HCT116 (cell line): ENCODE measurements around the gene PXK. TPM values are rescaled to one million over a fixed set of nuclear protein-coding genes. Genes with fewer than 3 reads are reported as not detected.

ENCODE experiments used
- ATAC-seq: fragments of 200-7000 bp; cut with Tn5 transposase; 2 replicates; pipeline ENCODE4 v1.9.1; 2020; ENCODE audit warnings: mild to moderate bottlenecking, moderate library complexity
- BruUV-seq: library from RNA; stranded (reverse); fragments of 400-500 nt; replicated peaks from 2 replicates; lab custom pipeline; 2021; lab: Mats Ljungman, UMichigan
- CTCF ChIA-PET: fragments of 300-600 bp; sonication (Branson Sonifier 250); formaldehyde crosslinking; loops from one replicate; lab custom pipeline; 2021; ENCODE audit warnings: antibody characterized with exemption; lab: Charles Lee
- POLR2A ChIA-PET: fragments of 300-600, 350-600 bp; sonication (Branson Sonifier 250); formaldehyde crosslinking; loops from one replicate; lab custom pipeline; 2021; ENCODE audit warnings: antibody characterized with exemption; lab: Charles Lee
- RAD21 ChIA-PET, 2 experiments: fragments of 300-600 bp; sonication (Branson Sonifier 250); formaldehyde crosslinking; loops; one replicate each; lab custom pipeline; 2023; ENCODE audit warnings: low total read pairs in 2 of 2; ENCODE audit not compliant: uncharacterized antibody in 2 of 2, unreplicated experiment in 2 of 2, low non-redundant PET in 1 of 2; lab: Charles Lee
- DNase-seq: peaks from one replicate; pipeline ENCODE4 v3.0.0-alpha.2; 2010; ENCODE audit warnings: low read depth, low spot score
- H2AFZ ChIP-seq: fragments of 200-600 bp; shearing (Covaris generic), sonication (generic); 2 replicates; pipeline ENCODE4 v1.6.1; 2017; ENCODE audit warnings: low read depth, mixed run types, mixed read lengths, antibody characterized with exemption, low read length; ENCODE audit not compliant: poor library complexity, severe bottlenecking
- H3K27ac ChIP-seq: 2 replicates; pipeline ENCODE4 v1.5.1; 2012; ENCODE audit warnings: low read depth, low read length
- H3K27me3 ChIP-seq: fragments of 200-600 bp; sonication (generic); 2 replicates; pipeline ENCODE4 v1.6.1; 2016; ENCODE audit warnings: mixed run types, low read length, mixed read lengths; ENCODE audit not compliant: insufficient read depth
- H3K36me3 ChIP-seq, 2 experiments: fragments of 200-500 bp in 1 of 2; fragments of 200-600 bp in 1 of 2; sonication (Bioruptor generic) in 1 of 2; sonication (generic) in 1 of 2; 2 replicates each; pipeline versions ENCODE4 v1.5.1 to v1.6.1; 2014 to 2016; ENCODE audit warnings: low read length in 2 of 2, inconsistent platforms in 1 of 2, mixed read lengths in 1 of 2, mixed run types in 1 of 2; ENCODE audit not compliant: insufficient read depth in 2 of 2, control insufficient read depth in 1 of 2
- H3K4me1 ChIP-seq, 2 experiments: fragments of 200-600 bp in 1 of 2; sonication (generic) in 1 of 2; 2 replicates each; pipeline versions ENCODE4 v1.5.1 to v1.6.1; 2012 to 2017; ENCODE audit warnings: low read length in 2 of 2, inconsistent platforms in 1 of 2, mild to moderate bottlenecking in 1 of 2, mixed read lengths in 1 of 2, mixed run types in 1 of 2, moderate library complexity in 1 of 2; ENCODE audit not compliant: insufficient read depth in 2 of 2, control insufficient read depth in 1 of 2
- H3K4me2 ChIP-seq: fragments of 200-600 bp; sonication (generic); 2 replicates; pipeline ENCODE4 v1.6.1; 2017; ENCODE audit warnings: mixed run types, low read length, mixed read lengths
- H3K4me3 ChIP-seq, 2 experiments: fragments of 200-600 bp in 1 of 2; sonication (generic) in 1 of 2; replicated peaks in 1 of 2; 2 replicates each; pipeline ENCODE4 v1.5.1; 2011 to 2016; ENCODE audit warnings: low read length in 2 of 2, control low read depth in 1 of 2, low read depth in 1 of 2, mild to moderate bottlenecking in 1 of 2, mixed read lengths in 1 of 2, mixed run types in 1 of 2
- H3K79me2 ChIP-seq: fragments of 200-600 bp; sonication (generic); 2 replicates; pipeline ENCODE4 v1.6.1; 2017; ENCODE audit warnings: mild to moderate bottlenecking, mixed run types, low read length, moderate library complexity, mixed read lengths; ENCODE audit not compliant: insufficient read depth
- H3K9ac ChIP-seq: fragments of 200-600 bp; sonication (generic); 2 replicates; pipeline ENCODE4 v1.6.1; 2016; ENCODE audit warnings: low read length, mixed read lengths
- H3K9me2 ChIP-seq: fragments of 200-600 bp; sonication (generic), shearing (Covaris generic); 2 replicates; pipeline ENCODE4 v1.6.1; 2017; ENCODE audit warnings: mixed run types, mild to moderate bottlenecking, moderate library complexity; ENCODE audit not compliant: insufficient read depth
- H3K9me3 ChIP-seq, 2 experiments: fragments of 200-500 bp in 1 of 2; fragments of 200-600 bp in 1 of 2; sonication (Bioruptor generic) in 1 of 2; sonication (generic) in 1 of 2; 2 replicates each; pipeline ENCODE4 v1.6.1; 2014 to 2017; ENCODE audit warnings: low read length in 2 of 2, mixed read lengths in 2 of 2, inconsistent platforms in 1 of 2, low read depth in 1 of 2, mild to moderate bottlenecking in 1 of 2, mixed run types in 1 of 2, moderate library complexity in 1 of 2; ENCODE audit not compliant: control insufficient read depth in 1 of 2, insufficient read depth in 1 of 2
- H4K20me1 ChIP-seq: fragments of 200-600 bp; sonication (generic), shearing (Covaris generic); 2 replicates; pipeline ENCODE4 v1.6.1; 2017; ENCODE audit warnings: mixed run types, mild to moderate bottlenecking, moderate library complexity; ENCODE audit not compliant: insufficient read depth
- CTCF ChIP-seq, 3 experiments: fragments of 200-600 bp in 1 of 3; sonication (generic) in 1 of 3; IDR thresholded peaks in 2 of 3; conservative IDR thresholded peaks in 1 of 3; 2 replicates each; pipeline ENCODE4 v1.5.1; 2012 to 2017; ENCODE audit warnings: low read depth in 2 of 3, low read length in 2 of 3, antibody characterized with exemption in 1 of 3, borderline replicate concordance in 1 of 3, control low read depth in 1 of 3, mild to moderate bottlenecking in 1 of 3, mixed read lengths in 1 of 3, mixed run types in 1 of 3, moderate library complexity in 1 of 3; ENCODE audit not compliant: insufficient read depth in 1 of 3
- JUND ChIP-seq: IDR thresholded peaks from 2 replicates; pipeline ENCODE4 v1.6.1; 2012
- MAX ChIP-seq: IDR thresholded peaks from 2 replicates; pipeline ENCODE4 v1.6.1; 2012
- POLR2AphosphoS5 ChIP-seq: IDR thresholded peaks from 2 replicates; pipeline ENCODE4 v1.6.1; 2011; ENCODE audit warnings: mild to moderate bottlenecking, low read depth, low read length, moderate library complexity
- SP1 ChIP-seq: IDR thresholded peaks from 2 replicates; pipeline ENCODE4 v1.6.1; 2012; ENCODE audit warnings: low read depth
- SRF ChIP-seq: IDR thresholded peaks from 2 replicates; pipeline ENCODE4 v1.6.1; 2012; ENCODE audit warnings: low read depth
- ZFX ChIP-seq: fragments of 450-650 bp; IDR thresholded peaks from 2 replicates; pipeline ENCODE4 v1.6.1; 2017
- intact Hi-C: fragments of 100-400 bp; cut with micrococcal nuclease; formaldehyde crosslinking; loops from 2 replicates; pipeline ENCODE4 v1.10.0; 2022
- total RNA-seq: library from RNA; stranded (reverse); gene quantifications from one replicate; pipeline ENCODE4 v1.2.1, GENCODE V29; 2021; ENCODE audit not compliant: unreplicated experiment
- TF ChIP-seq, protein P1 (sequence below): IDR thresholded peaks from 2 replicates; pipeline ENCODE4 v1.6.1; 2012; ENCODE audit warnings: low read depth

PXK gene
- total RNA-seq, 1 experiment from 2014 or later = 10.2 TPM

DNA sequence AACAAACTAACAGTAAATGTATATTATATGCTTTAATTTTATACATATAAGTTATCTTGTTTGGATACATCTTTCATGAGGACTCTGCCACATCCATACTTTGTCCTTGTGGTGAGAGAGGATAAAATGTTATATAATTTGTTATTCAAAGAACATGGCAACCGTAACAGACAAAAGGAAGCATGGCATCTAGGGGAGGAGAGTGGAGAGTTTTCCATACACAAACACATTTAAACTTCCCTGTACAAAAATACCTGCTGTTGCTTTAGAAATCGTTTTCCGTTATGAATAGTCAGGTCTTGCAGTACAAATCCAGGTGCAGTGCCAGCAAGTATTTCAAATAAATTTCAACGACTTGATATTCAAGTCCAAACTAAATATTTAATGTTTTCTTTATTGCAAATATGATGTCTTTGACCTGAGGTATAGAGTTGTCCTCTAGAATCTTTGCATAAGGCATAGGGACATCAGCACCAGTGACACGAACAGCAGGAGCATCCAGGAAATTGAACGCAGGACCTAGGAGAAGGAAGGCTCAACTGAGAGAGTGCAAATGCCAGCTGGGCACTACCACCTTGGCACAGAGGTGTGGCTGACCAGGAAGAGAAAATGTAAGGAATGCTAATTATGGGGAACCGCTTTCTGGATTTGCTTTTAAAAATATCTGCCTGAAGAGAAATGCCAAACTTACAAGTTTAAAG, 95.1 kb downstream of the PXK start (continued):
- no peak for TF ChIP-seq MAX
- no peak for TF ChIP-seq CTCF (IDR thresholded peaks at IDR 0.05 in 2 of 3, conservative IDR thresholded peaks at IDR 0.05 in 1 of 3; ENCODE audit: borderline replicate concordance in 1 of 3, insufficient read depth in 1 of 3, low read depth in 2 of 3, low read length in 2 of 3)

DNA sequence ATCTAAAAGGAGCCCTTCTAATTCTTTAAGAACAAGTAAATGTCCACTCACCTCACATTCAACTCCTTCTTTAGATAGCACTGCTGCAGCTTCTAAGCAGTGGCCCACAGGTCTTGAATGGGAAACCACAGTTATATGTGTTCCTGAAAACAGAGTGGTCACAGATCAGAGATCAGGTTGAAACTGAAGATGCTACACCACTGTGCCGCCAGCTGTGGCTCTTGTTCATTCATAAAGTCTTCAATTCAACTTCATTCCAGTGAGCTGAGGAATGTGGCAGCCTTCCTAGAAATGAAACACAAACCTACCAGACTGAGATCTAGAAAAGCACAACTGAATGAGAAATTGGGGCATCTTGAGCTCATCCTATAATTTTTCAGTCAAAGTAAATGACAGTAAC, 97.0 kb downstream of the PXK start:
- TF ChIP-seq, protein P1, sequence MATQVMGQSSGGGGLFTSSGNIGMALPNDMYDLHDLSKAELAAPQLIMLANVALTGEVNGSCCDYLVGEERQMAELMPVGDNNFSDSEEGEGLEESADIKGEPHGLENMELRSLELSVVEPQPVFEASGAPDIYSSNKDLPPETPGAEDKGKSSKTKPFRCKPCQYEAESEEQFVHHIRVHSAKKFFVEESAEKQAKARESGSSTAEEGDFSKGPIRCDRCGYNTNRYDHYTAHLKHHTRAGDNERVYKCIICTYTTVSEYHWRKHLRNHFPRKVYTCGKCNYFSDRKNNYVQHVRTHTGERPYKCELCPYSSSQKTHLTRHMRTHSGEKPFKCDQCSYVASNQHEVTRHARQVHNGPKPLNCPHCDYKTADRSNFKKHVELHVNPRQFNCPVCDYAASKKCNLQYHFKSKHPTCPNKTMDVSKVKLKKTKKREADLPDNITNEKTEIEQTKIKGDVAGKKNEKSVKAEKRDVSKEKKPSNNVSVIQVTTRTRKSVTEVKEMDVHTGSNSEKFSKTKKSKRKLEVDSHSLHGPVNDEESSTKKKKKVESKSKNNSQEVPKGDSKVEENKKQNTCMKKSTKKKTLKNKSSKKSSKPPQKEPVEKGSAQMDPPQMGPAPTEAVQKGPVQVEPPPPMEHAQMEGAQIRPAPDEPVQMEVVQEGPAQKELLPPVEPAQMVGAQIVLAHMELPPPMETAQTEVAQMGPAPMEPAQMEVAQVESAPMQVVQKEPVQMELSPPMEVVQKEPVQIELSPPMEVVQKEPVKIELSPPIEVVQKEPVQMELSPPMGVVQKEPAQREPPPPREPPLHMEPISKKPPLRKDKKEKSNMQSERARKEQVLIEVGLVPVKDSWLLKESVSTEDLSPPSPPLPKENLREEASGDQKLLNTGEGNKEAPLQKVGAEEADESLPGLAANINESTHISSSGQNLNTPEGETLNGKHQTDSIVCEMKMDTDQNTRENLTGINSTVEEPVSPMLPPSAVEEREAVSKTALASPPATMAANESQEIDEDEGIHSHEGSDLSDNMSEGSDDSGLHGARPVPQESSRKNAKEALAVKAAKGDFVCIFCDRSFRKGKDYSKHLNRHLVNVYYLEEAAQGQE = no peak
- no peak for TF ChIP-seq ZFX
- no peak for TF ChIP-seq SRF
- TF ChIP-seq POLR2AphosphoS5 = no peak
- TF ChIP-seq SP1 = no peak
- TF ChIP-seq CTCF (IDR thresholded peaks at IDR 0.05 in 2 of 3, conservative IDR thresholded peaks at IDR 0.05 in 1 of 3; ENCODE audit: borderline replicate concordance in 1 of 3, insufficient read depth in 1 of 3, low read depth in 2 of 3, low read length in 2 of 3) = no peak
- TF ChIP-seq JUND = no peak
- TF ChIP-seq, all 23 proteins: peak for 0
- peaks cover 7% of the 10 kb centered on the region for H3K79me2 ChIP-seq
- intact Hi-C loops = no loop called here
- no peak overlapping the region for H3K27ac ChIP-seq
- RAD21 ChIA-PET = no interaction called here
- no peak overlapping the region for H3K9ac ChIP-seq
- 0 out of 2 replicates have a peak, but pooled peaks cover 4% of the 10 kb centered on the region for H4K20me1 ChIP-seq
- no peak overlapping the region for H2AFZ ChIP-seq
- H3K9me2 ChIP-seq = no peaks in the 10 kb centered on the region
- peaks cover 3 to 14% of the 10 kb centered on the region in 2 experiments; a peak in 2 of 4 replicates for H3K4me1 ChIP-seq
- H3K9me3 ChIP-seq = no peaks in the 10 kb centered on the region
- H3K4me2 ChIP-seq = no peak overlapping the region
- peaks cover 39 to 43% of the 10 kb centered on the region in 2 experiments for H3K36me3 ChIP-seq
- no TSS peak for BruUV-seq
- CTCF ChIA-PET = no interaction called here
- no peak overlapping the region for H3K4me3 ChIP-seq
- no peak for DNase-seq
- ATAC-seq = no peak
- POLR2A ChIA-PET = no interaction called here
- no peaks in the 10 kb centered on the region for H3K27me3 ChIP-seq
